Bronchial epithelial cell (primary cell): ENCODE data around the gene JMJD6. TPM values are rescaled to one million over a fixed set of nuclear protein-coding genes. Genes with fewer than 3 reads are reported as not detected.
"Not testable (repeated sequence)": the region's sequence is repeated elsewhere in the genome, so short reads cannot be mapped to it uniquely, and the experiment has no call there.

ENCODE experiments used
- DNase-seq: peaks from one replicate; pipeline ENCODE4 v3.0.0-alpha.2; 2010; ENCODE audit warnings: low read depth
- FAIRE-seq: peaks from 2 replicates; lab custom pipeline; 2011; peaks lifted over from hg19 to GRCh38; lab: Jason Lieb, UNC
- H3K27me3 ChIP-seq: 2 replicates; pipeline ENCODE4 v1.5.1; 2011; ENCODE audit warnings: low read length; ENCODE audit not compliant: control insufficient read depth, insufficient read depth
- H3K36me3 ChIP-seq: 2 replicates; pipeline ENCODE4 v1.5.1; 2011; ENCODE audit warnings: low read length; ENCODE audit not compliant: control insufficient read depth, insufficient read depth
- H3K4me3 ChIP-seq: 2 replicates; pipeline ENCODE4 v1.5.1; 2011; ENCODE audit warnings: mild to moderate bottlenecking, low read depth, low read length, control low read depth
- total RNA-seq: library from RNA; depleted of rRNA; stranded (reverse); fragments of >200 nt; gene quantifications from 2 replicates; pipeline ENCODE4 v1.2.1, GENCODE V29; 2014
- TF ChIP-seq, protein P1 (sequence below): IDR thresholded peaks from 2 replicates; pipeline ENCODE4 v1.5.1; 2011; ENCODE audit warnings: mild to moderate bottlenecking, moderate library complexity, low read length, control low read depth, inconsistent platforms; ENCODE audit not compliant: insufficient read depth, severe bottlenecking

The JMJD6 gene
- total RNA-seq, 1 donor from 2014 or later: 16.6 TPM

DNA sequence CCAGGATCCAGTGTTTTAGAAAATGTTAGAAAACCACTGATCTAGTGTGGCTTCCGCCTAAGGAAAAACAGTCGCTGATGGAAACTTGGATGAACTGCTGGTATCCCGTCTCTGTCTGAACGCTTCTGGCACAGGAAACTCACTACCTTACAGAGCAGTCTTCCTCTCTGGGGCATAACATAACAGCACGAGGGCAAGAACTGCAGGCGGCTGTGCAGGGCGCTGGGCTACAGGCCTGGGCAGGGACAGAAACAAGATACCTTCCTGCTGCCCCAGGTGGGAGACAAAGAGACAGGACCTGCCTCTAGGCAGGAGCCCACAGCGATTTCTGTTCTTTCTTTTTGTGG lies 26.2 kb downstream of the JMJD6 start:
- TF ChIP-seq, protein P1, sequence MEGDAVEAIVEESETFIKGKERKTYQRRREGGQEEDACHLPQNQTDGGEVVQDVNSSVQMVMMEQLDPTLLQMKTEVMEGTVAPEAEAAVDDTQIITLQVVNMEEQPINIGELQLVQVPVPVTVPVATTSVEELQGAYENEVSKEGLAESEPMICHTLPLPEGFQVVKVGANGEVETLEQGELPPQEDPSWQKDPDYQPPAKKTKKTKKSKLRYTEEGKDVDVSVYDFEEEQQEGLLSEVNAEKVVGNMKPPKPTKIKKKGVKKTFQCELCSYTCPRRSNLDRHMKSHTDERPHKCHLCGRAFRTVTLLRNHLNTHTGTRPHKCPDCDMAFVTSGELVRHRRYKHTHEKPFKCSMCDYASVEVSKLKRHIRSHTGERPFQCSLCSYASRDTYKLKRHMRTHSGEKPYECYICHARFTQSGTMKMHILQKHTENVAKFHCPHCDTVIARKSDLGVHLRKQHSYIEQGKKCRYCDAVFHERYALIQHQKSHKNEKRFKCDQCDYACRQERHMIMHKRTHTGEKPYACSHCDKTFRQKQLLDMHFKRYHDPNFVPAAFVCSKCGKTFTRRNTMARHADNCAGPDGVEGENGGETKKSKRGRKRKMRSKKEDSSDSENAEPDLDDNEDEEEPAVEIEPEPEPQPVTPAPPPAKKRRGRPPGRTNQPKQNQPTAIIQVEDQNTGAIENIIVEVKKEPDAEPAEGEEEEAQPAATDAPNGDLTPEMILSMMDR: no peak
- Histone ChIP-seq H3K27me3 (no peaks in the 10 kb centered on the region), H3K4me3 (no peak overlapping the region), H3K36me3 (no peaks in the 10 kb centered on the region)
- DNase-seq (peak; percentile 72), FAIRE-seq (peak; percentile 36)

DNA sequence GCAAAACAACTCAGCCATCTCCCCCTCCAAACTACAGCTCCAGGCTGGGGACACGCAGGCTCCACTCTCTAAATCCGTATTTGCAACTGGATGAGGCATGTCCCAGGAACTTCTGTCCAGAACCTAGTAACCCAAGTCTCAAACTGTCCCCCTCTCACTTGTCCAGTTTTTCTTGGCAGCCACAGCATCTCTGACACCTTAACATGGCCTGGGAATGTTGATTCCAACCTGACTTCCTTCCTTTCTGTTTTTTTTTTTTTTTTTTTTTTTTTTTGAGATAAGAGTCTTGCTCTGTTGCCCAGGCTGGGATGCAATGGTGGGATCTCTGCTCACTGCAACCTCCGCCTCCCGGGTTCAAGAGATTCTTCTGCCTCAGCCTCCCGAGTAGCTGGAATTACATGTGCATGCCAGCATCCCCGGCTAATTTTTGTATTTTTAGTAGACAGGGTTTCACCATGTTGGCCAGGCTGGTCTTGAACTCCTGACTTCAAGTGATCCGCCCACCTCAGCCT lies 27.9 kb downstream of the JMJD6 start:
- not testable (repeated sequence) for H3K27me3 ChIP-seq, H3K36me3 ChIP-seq, DNase-seq, H3K4me3 ChIP-seq, FAIRE-seq

DNA sequence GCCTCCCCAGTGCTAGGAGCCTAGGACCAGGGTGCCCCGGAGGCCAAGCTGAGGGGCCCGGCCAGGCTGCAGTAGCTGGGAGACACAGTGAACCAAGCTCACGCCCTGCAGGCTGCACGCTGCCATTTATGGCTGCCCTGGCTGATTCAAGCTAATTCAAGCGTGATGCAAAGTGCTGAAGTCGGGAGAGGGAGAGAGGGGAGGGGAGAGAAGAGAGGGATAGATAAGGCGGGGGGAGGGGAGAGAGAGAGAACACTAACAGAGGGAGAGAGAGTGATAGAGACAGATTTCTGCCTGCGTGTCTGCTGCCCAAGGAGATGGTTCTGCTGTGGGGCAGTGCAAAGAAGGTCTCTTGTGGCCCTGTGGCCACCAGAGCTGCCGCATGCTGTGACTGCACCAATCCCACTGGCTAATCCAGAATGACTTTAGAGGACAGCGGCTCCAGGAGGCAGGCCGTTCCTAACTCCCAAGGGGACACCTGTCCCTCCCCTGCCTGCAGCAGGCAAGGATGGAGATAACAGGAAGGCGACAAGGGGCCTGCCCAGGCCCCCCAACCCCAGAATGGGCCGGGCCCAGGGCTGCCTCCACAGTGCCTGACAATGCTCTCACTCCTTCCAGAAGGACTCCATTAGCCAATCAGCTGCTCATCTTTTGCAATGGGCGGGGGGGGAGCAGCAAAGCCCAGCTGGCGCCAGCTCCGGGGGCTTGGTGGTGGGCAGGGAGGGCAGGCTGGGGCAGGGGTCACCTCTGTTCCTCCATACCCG lies 28.5 kb downstream of the JMJD6 start:
- H3K27me3 ChIP-seq: no peaks in the 10 kb centered on the region
- no peak overlapping the region for H3K4me3 ChIP-seq
- DNase-seq (no peak), FAIRE-seq (no peak)
- TF ChIP-seq, protein P1: no peak
- no peaks in the 10 kb centered on the region for H3K36me3 ChIP-seq

DNA sequence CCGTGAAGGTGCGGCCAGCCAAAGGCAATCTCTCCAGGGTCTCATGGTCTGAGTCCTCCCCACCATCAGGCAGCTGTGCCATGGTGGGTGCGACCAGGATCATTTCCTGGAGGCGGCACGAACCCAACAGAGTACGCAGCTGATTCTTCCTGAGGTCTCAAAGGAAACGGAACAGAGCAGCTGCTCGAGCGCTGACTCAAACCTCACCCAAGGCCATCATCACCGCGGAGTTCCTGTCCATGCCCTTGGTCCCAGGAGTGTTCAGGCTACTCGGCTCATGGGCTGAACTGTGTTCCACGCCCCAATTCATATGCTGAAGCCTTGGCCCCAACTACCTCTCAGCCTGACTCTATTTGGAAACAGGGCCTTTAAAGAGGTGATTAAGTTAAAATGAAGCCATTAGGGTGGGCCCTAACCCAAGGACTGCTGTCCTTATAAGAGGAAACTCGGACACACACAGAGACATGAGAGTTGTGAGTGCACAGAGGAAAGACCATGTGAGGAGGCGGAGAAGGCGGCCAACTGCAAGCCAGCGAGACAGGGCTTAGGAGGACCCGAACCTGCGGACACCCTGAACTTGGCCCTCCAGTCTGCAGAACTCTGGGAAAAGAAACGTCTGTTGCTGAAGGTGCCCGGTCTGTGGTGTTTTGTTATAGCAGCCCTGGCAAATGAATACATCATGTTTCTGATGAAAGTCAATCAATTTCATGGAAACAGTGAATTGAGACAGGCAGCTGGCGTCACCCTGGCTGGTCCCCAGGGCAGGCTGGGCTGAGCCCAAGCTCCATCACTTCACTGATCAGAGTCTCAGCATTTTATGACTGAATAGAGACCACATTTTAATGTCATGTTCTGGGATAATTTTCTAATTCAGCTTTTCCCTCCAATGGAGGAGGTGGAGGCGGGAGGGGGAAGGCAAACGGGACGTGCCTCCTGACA lies 29.4 kb downstream of the JMJD6 start:
- Histone ChIP-seq H3K36me3 (no peaks in the 10 kb centered on the region), H3K27me3 (no peaks in the 10 kb centered on the region), H3K4me3 (no peak overlapping the region)
- FAIRE-seq (peak; percentile 36), DNase-seq (no peak)
- TF ChIP-seq, protein P1: no peak

DNA sequence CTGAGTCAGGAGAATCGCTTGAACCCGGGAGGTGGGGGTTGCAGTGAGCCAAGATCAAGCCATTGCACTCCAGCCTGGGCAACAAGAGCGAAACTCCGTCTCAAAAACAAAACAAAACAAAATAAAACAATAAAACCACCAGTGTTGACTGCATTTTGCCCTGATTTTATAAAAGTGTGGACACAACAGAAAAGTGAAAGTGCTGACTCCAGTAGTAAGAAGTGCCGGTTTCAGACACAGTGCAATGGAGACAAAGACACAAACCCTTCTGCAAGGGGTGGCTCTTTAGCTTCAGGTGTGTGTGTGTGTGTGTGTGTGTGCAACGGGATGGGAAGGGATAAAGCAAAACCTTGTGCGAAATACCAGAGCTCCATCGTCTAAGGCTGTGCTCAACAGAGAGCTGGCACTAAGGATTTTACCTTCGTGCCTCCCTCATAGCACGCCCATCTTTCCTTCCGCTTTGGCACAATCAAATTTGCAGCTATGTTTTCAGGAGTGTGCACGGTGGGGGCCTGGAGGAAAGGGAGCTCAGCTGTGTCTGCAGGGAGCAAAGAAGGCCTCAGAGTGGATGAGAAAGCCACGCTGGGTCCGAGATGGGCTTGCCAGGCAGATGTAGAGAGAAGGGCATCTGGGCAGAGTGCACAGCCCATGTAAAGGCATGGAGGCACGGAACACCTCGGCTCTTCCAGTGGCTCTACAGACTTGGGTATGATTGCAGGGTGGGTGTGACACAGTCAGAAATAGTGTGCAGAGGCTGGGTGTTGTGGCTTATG lies 31.2 kb downstream of the JMJD6 start:
- peaks cover 3% of the 10 kb centered on the region for H3K36me3 ChIP-seq
- DNase-seq (no peak), FAIRE-seq (no peak)
- H3K4me3 ChIP-seq: no peak overlapping the region
- no peaks in the 10 kb centered on the region for H3K27me3 ChIP-seq
- TF ChIP-seq, protein P1: no peak
